ENCODE results near the gene TMEM176A.

DNA sequence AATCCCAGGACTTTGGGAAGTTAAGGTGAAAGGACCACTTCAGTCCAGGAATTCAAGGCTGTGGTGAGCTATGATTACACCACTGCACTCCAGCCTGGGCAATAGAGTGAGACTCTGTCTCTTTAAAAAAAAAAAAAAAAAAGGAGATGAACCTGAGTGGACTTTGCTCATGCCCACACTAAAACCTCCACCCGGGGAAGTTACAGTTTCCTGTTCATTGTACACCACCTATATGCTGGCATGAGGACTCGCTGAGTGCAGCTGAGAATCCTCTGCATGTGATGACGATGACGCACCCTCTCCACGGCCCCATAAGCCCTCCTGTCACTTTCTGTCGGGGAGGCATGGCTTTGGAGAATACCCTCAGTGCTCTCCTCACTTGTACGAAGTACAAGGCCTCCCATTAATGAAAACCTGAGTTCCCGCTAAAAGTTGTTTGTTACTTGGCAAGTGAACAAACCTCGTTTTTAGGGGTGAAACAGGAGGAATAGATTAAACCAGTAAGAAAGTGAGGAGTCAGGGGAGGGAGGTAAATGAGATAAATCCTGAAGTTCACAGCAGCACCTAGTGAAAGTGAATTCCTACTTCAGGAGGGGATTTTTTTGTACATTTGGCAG lies 16.3 kb upstream of the TMEM176A start:
- TF ChIP-seq, protein P1, sequence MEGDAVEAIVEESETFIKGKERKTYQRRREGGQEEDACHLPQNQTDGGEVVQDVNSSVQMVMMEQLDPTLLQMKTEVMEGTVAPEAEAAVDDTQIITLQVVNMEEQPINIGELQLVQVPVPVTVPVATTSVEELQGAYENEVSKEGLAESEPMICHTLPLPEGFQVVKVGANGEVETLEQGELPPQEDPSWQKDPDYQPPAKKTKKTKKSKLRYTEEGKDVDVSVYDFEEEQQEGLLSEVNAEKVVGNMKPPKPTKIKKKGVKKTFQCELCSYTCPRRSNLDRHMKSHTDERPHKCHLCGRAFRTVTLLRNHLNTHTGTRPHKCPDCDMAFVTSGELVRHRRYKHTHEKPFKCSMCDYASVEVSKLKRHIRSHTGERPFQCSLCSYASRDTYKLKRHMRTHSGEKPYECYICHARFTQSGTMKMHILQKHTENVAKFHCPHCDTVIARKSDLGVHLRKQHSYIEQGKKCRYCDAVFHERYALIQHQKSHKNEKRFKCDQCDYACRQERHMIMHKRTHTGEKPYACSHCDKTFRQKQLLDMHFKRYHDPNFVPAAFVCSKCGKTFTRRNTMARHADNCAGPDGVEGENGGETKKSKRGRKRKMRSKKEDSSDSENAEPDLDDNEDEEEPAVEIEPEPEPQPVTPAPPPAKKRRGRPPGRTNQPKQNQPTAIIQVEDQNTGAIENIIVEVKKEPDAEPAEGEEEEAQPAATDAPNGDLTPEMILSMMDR (IDR thresholded peaks at IDR 0.05): no peak
- TF ChIP-seq, protein P2, sequence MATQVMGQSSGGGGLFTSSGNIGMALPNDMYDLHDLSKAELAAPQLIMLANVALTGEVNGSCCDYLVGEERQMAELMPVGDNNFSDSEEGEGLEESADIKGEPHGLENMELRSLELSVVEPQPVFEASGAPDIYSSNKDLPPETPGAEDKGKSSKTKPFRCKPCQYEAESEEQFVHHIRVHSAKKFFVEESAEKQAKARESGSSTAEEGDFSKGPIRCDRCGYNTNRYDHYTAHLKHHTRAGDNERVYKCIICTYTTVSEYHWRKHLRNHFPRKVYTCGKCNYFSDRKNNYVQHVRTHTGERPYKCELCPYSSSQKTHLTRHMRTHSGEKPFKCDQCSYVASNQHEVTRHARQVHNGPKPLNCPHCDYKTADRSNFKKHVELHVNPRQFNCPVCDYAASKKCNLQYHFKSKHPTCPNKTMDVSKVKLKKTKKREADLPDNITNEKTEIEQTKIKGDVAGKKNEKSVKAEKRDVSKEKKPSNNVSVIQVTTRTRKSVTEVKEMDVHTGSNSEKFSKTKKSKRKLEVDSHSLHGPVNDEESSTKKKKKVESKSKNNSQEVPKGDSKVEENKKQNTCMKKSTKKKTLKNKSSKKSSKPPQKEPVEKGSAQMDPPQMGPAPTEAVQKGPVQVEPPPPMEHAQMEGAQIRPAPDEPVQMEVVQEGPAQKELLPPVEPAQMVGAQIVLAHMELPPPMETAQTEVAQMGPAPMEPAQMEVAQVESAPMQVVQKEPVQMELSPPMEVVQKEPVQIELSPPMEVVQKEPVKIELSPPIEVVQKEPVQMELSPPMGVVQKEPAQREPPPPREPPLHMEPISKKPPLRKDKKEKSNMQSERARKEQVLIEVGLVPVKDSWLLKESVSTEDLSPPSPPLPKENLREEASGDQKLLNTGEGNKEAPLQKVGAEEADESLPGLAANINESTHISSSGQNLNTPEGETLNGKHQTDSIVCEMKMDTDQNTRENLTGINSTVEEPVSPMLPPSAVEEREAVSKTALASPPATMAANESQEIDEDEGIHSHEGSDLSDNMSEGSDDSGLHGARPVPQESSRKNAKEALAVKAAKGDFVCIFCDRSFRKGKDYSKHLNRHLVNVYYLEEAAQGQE (IDR thresholded peaks at IDR 0.05; ENCODE audit: insufficient read depth in 1 of 2, low read depth in 2 of 2, low read length in 1 of 2): no peak
